ENCODE results near the gene ATG14. TPM values are rescaled to one million over a fixed set of nuclear protein-coding genes. Genes with fewer than 3 reads are reported as not detected.
"Not testable (repeated sequence)": the region's sequence is repeated elsewhere in the genome, so short reads cannot be mapped to it uniquely, and the experiment has no call there.

Gene ATG14
- total RNA-seq, 2 experiments from 2014 or later: 5.9 to 6.0 TPM

GRCh38 chr14:55441286-55441685 lies 29.7 kb upstream of the ATG14 start:
- H3K4me1 Mint-ChIP-seq: peaks cover 3% of the 10 kb centered on the region
- no peaks in the 10 kb centered on the region for H3K27me3 Mint-ChIP-seq
- H3K9me3 Mint-ChIP-seq: no peaks in the 10 kb centered on the region
- DNase-seq: no peak
- H3K36me3 Mint-ChIP-seq: no peaks in the 10 kb centered on the region
- H3K27ac Mint-ChIP-seq: no peak overlapping the region
- H3K4me3 Mint-ChIP-seq: no peak overlapping the region

GRCh38 chr14:55440385-55440784 lies 28.8 kb upstream of the ATG14 start, which contains the start of gene TBPL2:
TBPL2 (minus strand) TSS chr14:55440616; CDS start chr14:55440449, 167 bp downstream.
- Mint-ChIP-seq H3K4me3 (no peak within 1 kb of the TSS), H3K27me3 (no peaks in the 10 kb centered on the region), H3K9me3 (no peaks in the 10 kb centered on the region)

GRCh38 chr14:55438066-55438683 lies 26.5 kb upstream of the ATG14 start:
- Mint-ChIP-seq H3K4me1 (peaks cover 16% of the 10 kb centered on the region), H3K9me3 (no peaks in the 10 kb centered on the region), H3K27ac (no peak overlapping the region), H3K4me3 (no peak overlapping the region), H3K27me3 (no peaks in the 10 kb centered on the region), H3K36me3 (no peaks in the 10 kb centered on the region)
- DNase-seq: no peak

More at GRCh38 chr14:55440385-55440784, 28.8 kb upstream of the ATG14 start, which contains the start of gene TBPL2:
- no peak for DNase-seq
- Mint-ChIP-seq H3K4me1 (no peaks in the 10 kb centered on the region), H3K36me3 (no peaks in the 10 kb centered on the region), H3K27ac (no peak within 1 kb of the TSS)

- Mint-ChIP-seq H3K4me1 (peaks cover 16% of the 10 kb centered on the region), H3K9me3 (no peaks in the 10 kb centered on the region), H3K4me3 (no peak overlapping the region), H3K36me3 (no peaks in the 10 kb centered on the region), H3K27ac (no peak overlapping the region), H3K27me3 (no peaks in the 10 kb centered on the region)
- no peak for DNase-seq
These were observed 25.3 kb upstream of the ATG14 start for GRCh38 chr14:55436931-55437330.

- Mint-ChIP-seq H3K36me3 (no peaks in the 10 kb centered on the region), H3K27ac (no peak overlapping the region), H3K9me3 (no peaks in the 10 kb centered on the region), H3K4me3 (no peak overlapping the region), H3K4me1 (peaks cover 16% of the 10 kb centered on the region), H3K27me3 (no peaks in the 10 kb centered on the region)
- DNase-seq: no peak
These were observed 24.9 kb upstream of the ATG14 start for GRCh38 chr14:55436519-55436918.

- Mint-ChIP-seq H3K36me3 (no peaks in the 10 kb centered on the region), H3K27ac (no peak overlapping the region), H3K4me1 (peaks cover 22% of the 10 kb centered on the region), H3K27me3 (no peaks in the 10 kb centered on the region), H3K9me3 (no peaks in the 10 kb centered on the region), H3K4me3 (no peak overlapping the region)
- DNase-seq: no peak
These were observed 23.2 kb upstream of the ATG14 start for GRCh38 chr14:55434805-55435174.

- Mint-ChIP-seq H3K27me3 (no peaks in the 10 kb centered on the region), H3K36me3 (no peaks in the 10 kb centered on the region), H3K27ac (peak overlapping the region; percentile 14), H3K4me1 (peaks cover 22% of the 10 kb centered on the region), H3K4me3 (no peak overlapping the region), H3K9me3 (no peaks in the 10 kb centered on the region)
- DNase-seq: no peak
These were observed 22.5 kb upstream of the ATG14 start for GRCh38 chr14:55433880-55434804.

- no peak overlapping the region for H3K4me3 Mint-ChIP-seq
- H3K27me3 Mint-ChIP-seq: no peaks in the 10 kb centered on the region
- peaks cover 22% of the 10 kb centered on the region for H3K4me1 Mint-ChIP-seq
- H3K27ac Mint-ChIP-seq: no peak overlapping the region
- H3K9me3 Mint-ChIP-seq: no peaks in the 10 kb centered on the region
- no peak for DNase-seq
- H3K36me3 Mint-ChIP-seq: no peaks in the 10 kb centered on the region
These were observed 21.0 kb upstream of the ATG14 start for GRCh38 chr14:55432628-55433027.

- Mint-ChIP-seq H3K4me3 (no peak overlapping the region), H3K36me3 (no peaks in the 10 kb centered on the region), H3K9me3 (no peaks in the 10 kb centered on the region), H3K4me1 (peaks cover 22% of the 10 kb centered on the region), H3K27me3 (no peaks in the 10 kb centered on the region), H3K27ac (no peak overlapping the region)
- DNase-seq: no peak
These were observed 18.5 kb upstream of the ATG14 start for GRCh38 chr14:55430024-55430690.

GRCh38 chr14:55427439-55427838 lies 15.8 kb upstream of the ATG14 start:
- peaks cover 6% of the 10 kb centered on the region for H3K4me1 Mint-ChIP-seq
- no peak for DNase-seq
- H3K27me3 Mint-ChIP-seq: no peaks in the 10 kb centered on the region
- no peak overlapping the region for H3K27ac Mint-ChIP-seq
- H3K4me3 Mint-ChIP-seq: no peak overlapping the region
- no peaks in the 10 kb centered on the region for H3K36me3 Mint-ChIP-seq
- no peaks in the 10 kb centered on the region for H3K9me3 Mint-ChIP-seq

- Mint-ChIP-seq H3K4me3 (no peak overlapping the region), H3K4me1 (peaks cover 6% of the 10 kb centered on the region), H3K27me3 (no peaks in the 10 kb centered on the region), H3K27ac (no peak overlapping the region), H3K9me3 (no peaks in the 10 kb centered on the region), H3K36me3 (no peaks in the 10 kb centered on the region)
- no peak for DNase-seq
These were observed 15.3 kb upstream of the ATG14 start for GRCh38 chr14:55426891-55427290.

GRCh38 chr14:55425091-55425490 lies 13.5 kb upstream of the ATG14 start:
- H3K27ac Mint-ChIP-seq: no peak overlapping the region
- no peaks in the 10 kb centered on the region for H3K27me3 Mint-ChIP-seq
- no peaks in the 10 kb centered on the region for H3K36me3 Mint-ChIP-seq
- no peaks in the 10 kb centered on the region for H3K9me3 Mint-ChIP-seq
- no peak overlapping the region for H3K4me3 Mint-ChIP-seq
- peaks cover 3% of the 10 kb centered on the region for H3K4me1 Mint-ChIP-seq
- no peak for DNase-seq

- no peak for DNase-seq
- Mint-ChIP-seq H3K27me3 (no peaks in the 10 kb centered on the region), H3K4me1 (no peaks in the 10 kb centered on the region), H3K27ac (no peak overlapping the region), H3K4me3 (no peak overlapping the region), H3K36me3 (no peaks in the 10 kb centered on the region), H3K9me3 (no peaks in the 10 kb centered on the region)
These were observed 12.3 kb upstream of the ATG14 start for GRCh38 chr14:55423969-55424368.

- not testable (repeated sequence) for H3K9me3 Mint-ChIP-seq, DNase-seq, H3K4me1 Mint-ChIP-seq, H3K4me3 Mint-ChIP-seq, H3K27ac Mint-ChIP-seq, H3K36me3 Mint-ChIP-seq, H3K27me3 Mint-ChIP-seq
These were observed 10.7 kb upstream of the ATG14 start for GRCh38 chr14:55422338-55422737.

- Mint-ChIP-seq H3K27me3 (peaks cover 4% of the 10 kb centered on the region), H3K27ac (no peak overlapping the region), H3K4me1 (peaks cover 6% of the 10 kb centered on the region), H3K36me3 (no peaks in the 10 kb centered on the region), H3K9me3 (no peaks in the 10 kb centered on the region), H3K4me3 (no peak overlapping the region)
- DNase-seq: no peak
These were observed 8.0 kb upstream of the ATG14 start for GRCh38 chr14:55419663-55420062.
